Fibroblast of mammary gland (primary cell): Measurements from ENCODE around the gene COX8C.

Source experiments
- DNase-seq: peaks from one replicate; pipeline ENCODE4 v3.0.0-alpha.2; 2010; ENCODE audit warnings: low read depth
- H3K4me3 ChIP-seq: 2 replicates; pipeline ENCODE4 v1.5.1; 2011; ENCODE audit warnings: low read depth, mild to moderate bottlenecking, low read length, moderate library complexity; ENCODE audit not compliant: control insufficient read depth
- TF ChIP-seq, protein P1 (sequence below): conservative IDR thresholded peaks from 2 replicates; pipeline ENCODE4 v1.5.1; 2011; ENCODE audit warnings: low read depth, low read length, inconsistent platforms; ENCODE audit not compliant: control insufficient read depth, insufficient read depth

Gene COX8C

DNA sequence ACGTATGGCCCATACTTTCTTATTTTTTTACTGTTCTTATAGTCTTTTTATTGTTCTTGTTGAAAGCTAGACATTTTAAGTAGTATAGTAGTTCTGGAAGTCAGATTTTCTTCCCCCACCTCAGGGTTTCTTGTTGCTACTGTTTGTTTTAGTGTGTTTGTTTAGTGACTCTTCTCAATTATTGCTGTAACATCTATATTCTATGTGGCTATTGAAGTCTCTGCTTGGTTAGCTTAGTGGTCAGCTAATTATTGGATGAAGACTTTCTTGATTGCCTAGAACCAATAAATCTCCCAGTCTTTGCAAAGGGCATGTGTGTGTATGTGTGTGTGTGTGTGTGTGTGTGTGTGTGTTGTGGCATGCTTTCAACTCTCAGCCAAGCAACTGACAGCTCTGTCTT, 49.5 kb downstream of the COX8C start:
- TF ChIP-seq, protein P1, sequence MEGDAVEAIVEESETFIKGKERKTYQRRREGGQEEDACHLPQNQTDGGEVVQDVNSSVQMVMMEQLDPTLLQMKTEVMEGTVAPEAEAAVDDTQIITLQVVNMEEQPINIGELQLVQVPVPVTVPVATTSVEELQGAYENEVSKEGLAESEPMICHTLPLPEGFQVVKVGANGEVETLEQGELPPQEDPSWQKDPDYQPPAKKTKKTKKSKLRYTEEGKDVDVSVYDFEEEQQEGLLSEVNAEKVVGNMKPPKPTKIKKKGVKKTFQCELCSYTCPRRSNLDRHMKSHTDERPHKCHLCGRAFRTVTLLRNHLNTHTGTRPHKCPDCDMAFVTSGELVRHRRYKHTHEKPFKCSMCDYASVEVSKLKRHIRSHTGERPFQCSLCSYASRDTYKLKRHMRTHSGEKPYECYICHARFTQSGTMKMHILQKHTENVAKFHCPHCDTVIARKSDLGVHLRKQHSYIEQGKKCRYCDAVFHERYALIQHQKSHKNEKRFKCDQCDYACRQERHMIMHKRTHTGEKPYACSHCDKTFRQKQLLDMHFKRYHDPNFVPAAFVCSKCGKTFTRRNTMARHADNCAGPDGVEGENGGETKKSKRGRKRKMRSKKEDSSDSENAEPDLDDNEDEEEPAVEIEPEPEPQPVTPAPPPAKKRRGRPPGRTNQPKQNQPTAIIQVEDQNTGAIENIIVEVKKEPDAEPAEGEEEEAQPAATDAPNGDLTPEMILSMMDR: no peak
- no peak for DNase-seq
- no peak overlapping the region for H3K4me3 ChIP-seq
